GM12878 (cell line): ENCODE results near the gene TBC1D22B.

Experiments
- CREB1 ChIP-seq: IDR thresholded peaks from 2 replicates; pipeline ENCODE4 v1.6.1; 2012; ENCODE audit warnings: low read depth, mild to moderate bottlenecking, inconsistent platforms
- EGR1 ChIP-seq, 2 experiments: IDR thresholded peaks; 1 replicate in 1 of 2; 2 replicates in 1 of 2; pipeline ENCODE4 v1.6.1; 2011 to 2012; ENCODE audit warnings: low read depth in 2 of 2, low read length in 2 of 2, borderline replicate concordance in 1 of 2, mild to moderate bottlenecking in 1 of 2, moderate library complexity in 1 of 2
- ESRRA ChIP-seq: IDR thresholded peaks from 2 replicates; pipeline ENCODE4 v1.6.1; 2012; ENCODE audit warnings: mild to moderate bottlenecking, low read length, improper control_type of control experiment
- JUNB ChIP-seq: IDR thresholded peaks from 2 replicates; pipeline ENCODE4 v1.6.1; 2016; ENCODE audit warnings: antibody characterized with exemption, mild to moderate bottlenecking
- PAX5 ChIP-seq: IDR thresholded peaks from 2 replicates; pipeline ENCODE4 v1.6.1; 2011; ENCODE audit warnings: low read depth, low read length, borderline replicate concordance
- POLR2A ChIP-seq: IDR thresholded peaks from 2 replicates; pipeline ENCODE4 v1.6.1; 2011; ENCODE audit warnings: low read depth, mild to moderate bottlenecking, low read length
- POLR2AphosphoS5 ChIP-seq: IDR thresholded peaks from 2 replicates; pipeline ENCODE4 v1.6.1; 2011; ENCODE audit warnings: mild to moderate bottlenecking, low read length, inconsistent platforms
- SIX5 ChIP-seq: IDR thresholded peaks from 2 replicates; pipeline ENCODE4 v1.6.1; 2011; ENCODE audit warnings: mild to moderate bottlenecking, low read depth, low read length, moderate library complexity; ENCODE audit not compliant: severe bottlenecking
- SUZ12 ChIP-seq: fragments of 200-600 bp; sonication (generic); IDR thresholded peaks from one replicate; pipeline ENCODE4 v1.6.1; 2018; ENCODE audit warnings: antibody characterized with exemption, mild to moderate bottlenecking; ENCODE audit not compliant: unreplicated experiment
- TCF3 ChIP-seq: IDR thresholded peaks from 2 replicates; pipeline ENCODE4 v1.6.1; 2012; ENCODE audit warnings: low read depth, mild to moderate bottlenecking, low read length, borderline replicate concordance; ENCODE audit not compliant: insufficient read depth
- TF ChIP-seq, protein P1 (sequence below), 3 experiments: IDR thresholded peaks in 2 of 3; conservative IDR thresholded peaks in 1 of 3; 2 replicates each; pipeline ENCODE4 v1.5.1; 2011; ENCODE audit warnings: low read depth in 3 of 3, low read length in 3 of 3, mild to moderate bottlenecking in 3 of 3, control low read depth in 2 of 3, moderate library complexity in 2 of 3, inconsistent platforms in 1 of 3, mixed read lengths in 1 of 3; ENCODE audit not compliant: control insufficient read depth in 2 of 3, insufficient read depth in 1 of 3; ENCODE audit errors: extremely low read depth in 1 of 3
- TF ChIP-seq, protein P2 (sequence below): fragments of 450-650 bp; conservative IDR thresholded peaks from 2 replicates; pipeline ENCODE4 v1.6.1; 2017; ENCODE audit warnings: mild to moderate bottlenecking, moderate library complexity

DNA sequence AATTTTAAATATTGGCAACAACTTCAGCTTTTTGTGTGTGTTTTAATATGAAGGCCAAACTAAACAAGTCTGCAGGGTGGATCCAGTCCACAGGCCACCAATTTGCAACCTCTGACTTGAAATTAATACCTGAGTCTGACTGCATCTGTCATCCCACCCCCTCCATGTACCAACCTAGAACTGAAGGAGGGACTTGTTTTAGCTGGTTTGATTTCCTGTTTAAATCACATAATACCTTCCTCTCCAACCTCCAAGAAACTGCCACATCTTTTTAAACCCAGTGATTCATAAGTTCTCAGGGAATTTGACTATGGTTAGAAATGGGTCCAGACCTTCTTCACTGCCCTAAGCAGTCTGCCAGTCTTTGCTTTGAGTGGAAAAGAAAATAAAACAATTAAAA, 117.8 kb downstream of the TBC1D22B start:
- no peak for TF ChIP-seq PAX5
- no peak for TF ChIP-seq POLR2AphosphoS5
- TF ChIP-seq POLR2A: no peak
- TF ChIP-seq, protein P1, sequence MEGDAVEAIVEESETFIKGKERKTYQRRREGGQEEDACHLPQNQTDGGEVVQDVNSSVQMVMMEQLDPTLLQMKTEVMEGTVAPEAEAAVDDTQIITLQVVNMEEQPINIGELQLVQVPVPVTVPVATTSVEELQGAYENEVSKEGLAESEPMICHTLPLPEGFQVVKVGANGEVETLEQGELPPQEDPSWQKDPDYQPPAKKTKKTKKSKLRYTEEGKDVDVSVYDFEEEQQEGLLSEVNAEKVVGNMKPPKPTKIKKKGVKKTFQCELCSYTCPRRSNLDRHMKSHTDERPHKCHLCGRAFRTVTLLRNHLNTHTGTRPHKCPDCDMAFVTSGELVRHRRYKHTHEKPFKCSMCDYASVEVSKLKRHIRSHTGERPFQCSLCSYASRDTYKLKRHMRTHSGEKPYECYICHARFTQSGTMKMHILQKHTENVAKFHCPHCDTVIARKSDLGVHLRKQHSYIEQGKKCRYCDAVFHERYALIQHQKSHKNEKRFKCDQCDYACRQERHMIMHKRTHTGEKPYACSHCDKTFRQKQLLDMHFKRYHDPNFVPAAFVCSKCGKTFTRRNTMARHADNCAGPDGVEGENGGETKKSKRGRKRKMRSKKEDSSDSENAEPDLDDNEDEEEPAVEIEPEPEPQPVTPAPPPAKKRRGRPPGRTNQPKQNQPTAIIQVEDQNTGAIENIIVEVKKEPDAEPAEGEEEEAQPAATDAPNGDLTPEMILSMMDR (IDR thresholded peaks at IDR 0.05 in 2 of 3, conservative IDR thresholded peaks at IDR 0.05 in 1 of 3; ENCODE audit: control insufficient read depth in 2 of 3, extremely low read depth in 1 of 3, insufficient read depth in 1 of 3, low read depth in 3 of 3, low read length in 3 of 3): no peak
- no peak for TF ChIP-seq SUZ12
- TF ChIP-seq EGR1 (IDR thresholded peaks at IDR 0.05; ENCODE audit: borderline replicate concordance in 1 of 2, low read depth in 2 of 2, low read length in 2 of 2): no peak
- no peak for TF ChIP-seq TCF3
- TF ChIP-seq, protein P2, sequence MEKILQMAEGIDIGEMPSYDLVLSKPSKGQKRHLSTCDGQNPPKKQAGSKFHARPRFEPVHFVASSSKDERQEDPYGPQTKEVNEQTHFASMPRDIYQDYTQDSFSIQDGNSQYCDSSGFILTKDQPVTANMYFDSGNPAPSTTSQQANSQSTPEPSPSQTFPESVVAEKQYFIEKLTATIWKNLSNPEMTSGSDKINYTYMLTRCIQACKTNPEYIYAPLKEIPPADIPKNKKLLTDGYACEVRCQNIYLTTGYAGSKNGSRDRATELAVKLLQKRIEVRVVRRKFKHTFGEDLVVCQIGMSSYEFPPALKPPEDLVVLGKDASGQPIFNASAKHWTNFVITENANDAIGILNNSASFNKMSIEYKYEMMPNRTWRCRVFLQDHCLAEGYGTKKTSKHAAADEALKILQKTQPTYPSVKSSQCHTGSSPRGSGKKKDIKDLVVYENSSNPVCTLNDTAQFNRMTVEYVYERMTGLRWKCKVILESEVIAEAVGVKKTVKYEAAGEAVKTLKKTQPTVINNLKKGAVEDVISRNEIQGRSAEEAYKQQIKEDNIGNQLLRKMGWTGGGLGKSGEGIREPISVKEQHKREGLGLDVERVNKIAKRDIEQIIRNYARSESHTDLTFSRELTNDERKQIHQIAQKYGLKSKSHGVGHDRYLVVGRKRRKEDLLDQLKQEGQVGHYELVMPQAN: no peak
- TF ChIP-seq CREB1: no peak
- TF ChIP-seq SIX5: no peak
- TF ChIP-seq JUNB: no peak
- TF ChIP-seq ESRRA: no peak
